Measurements from ENCODE around the gene PIBF1.

DNA sequence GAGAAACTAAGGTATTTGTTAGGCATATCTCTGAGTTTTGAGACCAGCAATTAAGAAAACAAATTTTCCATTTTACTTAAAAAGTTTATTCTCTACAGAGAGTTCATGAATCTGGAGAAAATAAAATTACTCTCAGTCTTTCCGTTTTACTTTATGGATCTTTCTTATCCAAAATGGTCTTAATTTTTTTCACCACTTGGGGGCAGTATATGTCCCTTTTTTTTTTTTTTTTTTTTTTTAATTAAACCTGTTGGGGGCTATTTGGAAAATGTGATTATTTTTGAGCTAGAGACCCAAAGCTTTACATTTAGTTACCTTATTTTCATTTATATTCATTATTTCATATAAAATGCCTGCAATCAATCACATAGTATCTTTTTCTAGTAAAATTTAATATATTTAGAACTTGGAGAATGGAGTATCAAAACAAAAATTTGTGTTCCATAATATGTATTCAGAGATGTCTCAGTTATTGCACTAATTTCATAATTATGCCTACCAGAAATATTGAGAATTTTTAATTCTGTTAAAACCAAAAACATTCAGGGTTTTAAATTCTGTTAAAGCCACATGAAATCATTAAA lies 27.1 kb downstream of the PIBF1 start:
- TF ChIP-seq, protein P1, sequence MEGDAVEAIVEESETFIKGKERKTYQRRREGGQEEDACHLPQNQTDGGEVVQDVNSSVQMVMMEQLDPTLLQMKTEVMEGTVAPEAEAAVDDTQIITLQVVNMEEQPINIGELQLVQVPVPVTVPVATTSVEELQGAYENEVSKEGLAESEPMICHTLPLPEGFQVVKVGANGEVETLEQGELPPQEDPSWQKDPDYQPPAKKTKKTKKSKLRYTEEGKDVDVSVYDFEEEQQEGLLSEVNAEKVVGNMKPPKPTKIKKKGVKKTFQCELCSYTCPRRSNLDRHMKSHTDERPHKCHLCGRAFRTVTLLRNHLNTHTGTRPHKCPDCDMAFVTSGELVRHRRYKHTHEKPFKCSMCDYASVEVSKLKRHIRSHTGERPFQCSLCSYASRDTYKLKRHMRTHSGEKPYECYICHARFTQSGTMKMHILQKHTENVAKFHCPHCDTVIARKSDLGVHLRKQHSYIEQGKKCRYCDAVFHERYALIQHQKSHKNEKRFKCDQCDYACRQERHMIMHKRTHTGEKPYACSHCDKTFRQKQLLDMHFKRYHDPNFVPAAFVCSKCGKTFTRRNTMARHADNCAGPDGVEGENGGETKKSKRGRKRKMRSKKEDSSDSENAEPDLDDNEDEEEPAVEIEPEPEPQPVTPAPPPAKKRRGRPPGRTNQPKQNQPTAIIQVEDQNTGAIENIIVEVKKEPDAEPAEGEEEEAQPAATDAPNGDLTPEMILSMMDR (IDR thresholded peaks at IDR 0.05) = peak in 2 of 3 experiments; percentile 18 to 39
- no peak for TF ChIP-seq POLR2A (IDR thresholded peaks at IDR 0.05)

All from vagina (tissue), 2 donors.